ENCODE results near the gene MAB21L2.

DNA sequence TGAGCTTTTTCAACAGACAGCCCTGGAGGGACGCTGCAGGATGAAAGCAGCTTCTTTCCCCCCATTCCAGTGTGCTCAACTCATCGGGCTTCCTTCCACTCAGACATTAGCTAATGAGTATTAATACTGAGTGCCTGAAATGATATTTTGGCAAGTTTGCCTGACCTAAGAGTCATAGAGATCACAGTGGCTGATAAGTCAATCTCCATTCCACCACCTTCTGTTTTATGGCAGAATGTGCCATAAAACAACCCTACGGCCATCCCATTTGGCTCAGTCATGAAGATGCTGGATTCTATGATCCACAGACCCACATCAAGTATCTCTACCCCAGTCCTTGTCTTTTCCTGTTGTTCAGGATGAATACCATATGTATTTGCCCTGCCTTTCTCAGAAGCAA is 48.3 kb upstream of the MAB21L2 start:
- no peak for TF ChIP-seq POLR2AphosphoS5 (IDR thresholded peaks at IDR 0.05; ENCODE audit: borderline replicate concordance, low read depth, low read length)
- no peak for TF ChIP-seq EZH2 (IDR thresholded peaks at IDR 0.05)
- no peak for TF ChIP-seq FOXP2 (optimal IDR thresholded peaks at IDR 0.05; ENCODE audit: control extremely low read depth, extremely low read length, insufficient read depth)
